GM12872 (cell line): ENCODE measurements around the gene GNAT3.

ENCODE experiments used
- CTCF ChIP-seq: IDR thresholded peaks from 3 replicates; pipeline ENCODE4 v1.5.1; 2011; ENCODE audit warnings: low read depth, mild to moderate bottlenecking, low read length, moderate library complexity; ENCODE audit not compliant: insufficient read depth

GNAT3 gene

GRCh38 chr7:80476035-80476434 lies 35.8 kb downstream of the GNAT3 start:
- no peak for TF ChIP-seq CTCF

GRCh38 chr7:80475383-80475782 lies 36.5 kb downstream of the GNAT3 start:
- TF ChIP-seq CTCF = no peak

GRCh38 chr7:80473751-80474150 lies 38.1 kb downstream of the GNAT3 start:
- TF ChIP-seq CTCF = no peak

- no peak for TF ChIP-seq CTCF
Observed at GRCh38 chr7:80472491-80473200, 39.2 kb downstream of the GNAT3 start.

GRCh38 chr7:80468931-80469714 lies 42.7 kb downstream of the GNAT3 start:
- TF ChIP-seq CTCF = no peak

- TF ChIP-seq CTCF = no peak
Observed at GRCh38 chr7:80467069-80467468, 44.8 kb downstream of the GNAT3 start.

GRCh38 chr7:80466636-80467035 lies 45.2 kb downstream of the GNAT3 start:
- no peak for TF ChIP-seq CTCF
